GM19324 (cell line): Measurements from ENCODE around the gene ADGRF5.
"Not testable (repeated sequence)": the region's sequence is repeated elsewhere in the genome, so short reads cannot be mapped to it uniquely, and the experiment has no call there.

Experiments
- ATAC-seq: cut with Tn5 transposase; IDR thresholded peaks from one replicate; pipeline ENCODE4 v1.9.1; 2021; ENCODE audit warnings: mild to moderate bottlenecking, moderate library complexity; ENCODE audit not compliant: unreplicated experiment, low FRiP score

The ADGRF5 gene

GRCh38 chr6:46834991-46835390 lies 86.7 kb downstream of the ADGRF5 start:
- not testable (repeated sequence) for ATAC-seq

GRCh38 chr6:46834257-46834916 lies 87.4 kb downstream of the ADGRF5 start:
- not testable (repeated sequence) for ATAC-seq

- ATAC-seq: no peak
These were observed 88.9 kb downstream of the ADGRF5 start for GRCh38 chr6:46832816-46833215.

- ATAC-seq: no peak
These were observed 92.8 kb downstream of the ADGRF5 start for GRCh38 chr6:46828939-46829338.

GRCh38 chr6:46821458-46821881 lies 100.3 kb downstream of the ADGRF5 start:
- ATAC-seq: no peak

- ATAC-seq: no peak
These were observed 102.2 kb downstream of the ADGRF5 start for GRCh38 chr6:46819561-46819960.

GRCh38 chr6:46816626-46817025 lies 105.1 kb downstream of the ADGRF5 start:
- no peak for ATAC-seq

GRCh38 chr6:46815130-46815529 lies 106.6 kb downstream of the ADGRF5 start:
- no peak for ATAC-seq

- no peak for ATAC-seq
These were observed 112.9 kb downstream of the ADGRF5 start for GRCh38 chr6:46808806-46809205.
